C4-2B (cell line): ENCODE data around the gene FNDC1.

Source experiments
- ZFX ChIP-seq: fragments of 450-650 bp; IDR thresholded peaks from 2 replicates; pipeline ENCODE4 v1.6.1; 2017
- TF ChIP-seq, protein P1 (sequence below): fragments of 450-650 bp; conservative IDR thresholded peaks from 2 replicates; pipeline ENCODE4 v1.5.1; 2017; ENCODE audit warnings: mild to moderate bottlenecking

DNA sequence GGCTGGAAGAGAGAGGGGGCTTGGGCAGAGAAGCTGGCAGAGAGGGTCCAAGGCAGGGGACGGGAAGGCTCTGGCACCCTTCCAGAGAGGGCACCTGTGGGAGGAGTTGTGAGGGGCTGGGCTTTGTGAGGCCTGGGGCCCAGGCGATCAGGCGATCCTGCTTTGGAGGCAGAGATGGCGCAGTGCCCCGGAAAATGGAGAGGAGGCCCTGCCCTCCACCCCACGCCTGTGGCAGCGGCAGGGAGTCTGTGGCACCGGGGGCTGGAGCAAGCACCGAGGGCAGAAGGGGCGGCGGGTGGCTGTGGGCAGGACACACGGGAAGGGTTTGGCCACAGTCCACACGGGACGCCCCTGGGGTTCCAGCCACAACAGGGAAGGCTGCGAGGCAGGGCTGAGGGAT lies 36.5 kb upstream of the FNDC1 start:
- TF ChIP-seq, protein P1, sequence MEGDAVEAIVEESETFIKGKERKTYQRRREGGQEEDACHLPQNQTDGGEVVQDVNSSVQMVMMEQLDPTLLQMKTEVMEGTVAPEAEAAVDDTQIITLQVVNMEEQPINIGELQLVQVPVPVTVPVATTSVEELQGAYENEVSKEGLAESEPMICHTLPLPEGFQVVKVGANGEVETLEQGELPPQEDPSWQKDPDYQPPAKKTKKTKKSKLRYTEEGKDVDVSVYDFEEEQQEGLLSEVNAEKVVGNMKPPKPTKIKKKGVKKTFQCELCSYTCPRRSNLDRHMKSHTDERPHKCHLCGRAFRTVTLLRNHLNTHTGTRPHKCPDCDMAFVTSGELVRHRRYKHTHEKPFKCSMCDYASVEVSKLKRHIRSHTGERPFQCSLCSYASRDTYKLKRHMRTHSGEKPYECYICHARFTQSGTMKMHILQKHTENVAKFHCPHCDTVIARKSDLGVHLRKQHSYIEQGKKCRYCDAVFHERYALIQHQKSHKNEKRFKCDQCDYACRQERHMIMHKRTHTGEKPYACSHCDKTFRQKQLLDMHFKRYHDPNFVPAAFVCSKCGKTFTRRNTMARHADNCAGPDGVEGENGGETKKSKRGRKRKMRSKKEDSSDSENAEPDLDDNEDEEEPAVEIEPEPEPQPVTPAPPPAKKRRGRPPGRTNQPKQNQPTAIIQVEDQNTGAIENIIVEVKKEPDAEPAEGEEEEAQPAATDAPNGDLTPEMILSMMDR, result no peak
- no peak for TF ChIP-seq ZFX
